Stimulated activated CD4-positive, alpha-beta T cell treated with anti-CD3 and anti-CD28 coated beads, Interleukin-12 subunit alpha, Interleukin-12 subunit beta, amount 100 ng/mL, for 4 hours (primary cell): Measurements from ENCODE around the gene SERPINA4.

Experiments
- DNase-seq: peaks from one replicate; pipeline ENCODE4 v3.0.0-alpha.2; 2020

Gene SERPINA4

DNA sequence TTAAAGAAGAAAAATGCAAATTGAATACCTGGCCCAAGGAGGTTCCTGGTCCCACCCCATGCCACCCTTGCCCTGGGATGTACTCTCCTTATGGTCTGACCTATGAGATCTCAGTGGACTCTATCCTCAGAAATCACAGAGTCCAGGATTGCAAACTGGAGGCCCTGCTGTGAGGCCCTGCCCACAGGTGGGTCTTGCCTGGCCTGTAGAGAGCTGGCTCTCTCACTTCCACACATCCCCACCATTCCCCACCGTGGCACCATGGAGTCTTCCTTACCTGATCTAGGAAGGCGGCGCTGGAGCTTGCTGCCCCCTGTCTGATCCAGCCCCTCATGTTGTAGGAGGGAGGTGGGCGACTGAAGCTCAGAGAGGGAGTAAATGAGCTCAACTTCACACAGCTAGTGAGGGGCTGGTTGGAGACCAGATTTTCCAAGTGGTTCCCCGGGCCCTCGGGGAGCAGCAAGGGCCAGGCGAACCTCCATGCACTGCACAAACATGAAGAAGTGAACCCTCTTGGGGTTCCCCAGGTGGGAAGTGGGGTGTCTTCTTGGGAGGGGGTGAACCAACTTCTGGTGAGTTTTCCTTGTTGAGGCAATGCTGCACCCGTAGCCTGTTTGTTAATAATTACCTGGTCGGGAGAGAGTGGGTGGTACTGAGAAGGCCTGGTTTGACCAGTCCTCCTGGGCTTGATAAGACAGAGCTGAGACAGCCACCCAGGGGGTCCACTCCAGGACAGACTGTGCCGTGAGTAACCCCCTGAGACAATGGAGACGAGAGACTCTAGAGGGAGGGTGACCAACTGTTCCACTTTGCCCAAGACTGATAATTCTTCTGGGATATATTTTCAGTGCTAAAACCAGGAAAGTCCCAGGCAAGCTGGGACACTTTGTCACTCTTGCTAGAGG, at the start of gene SERPINA4:
Gene SERPINA4, plus strand, starts transcription at position 692 of the 905 bp plus-strand sequence. CDS start 2,041 bp downstream, outside the sequence.
- DNase-seq, result no peak

- no peak for DNase-seq
Measured at GRCh38 chr14:94514351-94514750, 46.9 kb upstream of the SERPINA4 start.

- DNase-seq, result no peak
Measured at GRCh38 chr14:94515426-94515825, 45.8 kb upstream of the SERPINA4 start.

- no peak for DNase-seq
Measured at GRCh38 chr14:94515856-94516255, 45.4 kb upstream of the SERPINA4 start.

- DNase-seq, result no peak
Measured at GRCh38 chr14:94517248-94517640, 44.0 kb upstream of the SERPINA4 start.

DNA sequence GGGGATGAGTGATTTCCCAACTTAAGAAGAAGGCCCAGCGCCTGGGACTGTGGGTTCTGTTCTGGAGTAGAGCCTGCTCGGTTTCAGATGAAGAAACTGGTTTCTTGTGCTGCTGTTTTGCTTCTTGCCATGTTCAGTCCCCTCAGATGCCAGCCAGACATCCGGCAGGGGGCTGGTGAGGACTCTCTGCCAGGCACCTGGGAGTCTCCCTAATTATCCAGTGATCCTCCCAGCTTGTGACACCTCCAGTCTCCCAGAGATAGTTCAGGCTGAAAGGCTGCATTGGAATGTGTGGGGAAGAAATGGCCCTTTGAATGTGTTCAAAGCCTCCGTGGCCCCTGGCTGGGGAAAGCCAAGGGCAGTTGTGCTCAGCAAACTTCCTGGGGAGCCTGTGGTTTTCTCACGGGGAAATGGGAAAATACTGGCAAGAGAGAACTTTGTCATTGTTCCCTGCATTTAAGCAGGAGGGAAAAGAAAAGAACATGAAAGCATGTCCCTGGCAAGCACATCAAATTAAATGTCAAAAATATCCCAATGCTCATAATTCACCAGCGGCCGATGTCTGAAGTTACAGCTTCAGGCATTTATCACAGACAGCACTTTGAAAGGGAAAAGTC, 43.5 kb upstream of the SERPINA4 start:
- DNase-seq, result no peak

DNA sequence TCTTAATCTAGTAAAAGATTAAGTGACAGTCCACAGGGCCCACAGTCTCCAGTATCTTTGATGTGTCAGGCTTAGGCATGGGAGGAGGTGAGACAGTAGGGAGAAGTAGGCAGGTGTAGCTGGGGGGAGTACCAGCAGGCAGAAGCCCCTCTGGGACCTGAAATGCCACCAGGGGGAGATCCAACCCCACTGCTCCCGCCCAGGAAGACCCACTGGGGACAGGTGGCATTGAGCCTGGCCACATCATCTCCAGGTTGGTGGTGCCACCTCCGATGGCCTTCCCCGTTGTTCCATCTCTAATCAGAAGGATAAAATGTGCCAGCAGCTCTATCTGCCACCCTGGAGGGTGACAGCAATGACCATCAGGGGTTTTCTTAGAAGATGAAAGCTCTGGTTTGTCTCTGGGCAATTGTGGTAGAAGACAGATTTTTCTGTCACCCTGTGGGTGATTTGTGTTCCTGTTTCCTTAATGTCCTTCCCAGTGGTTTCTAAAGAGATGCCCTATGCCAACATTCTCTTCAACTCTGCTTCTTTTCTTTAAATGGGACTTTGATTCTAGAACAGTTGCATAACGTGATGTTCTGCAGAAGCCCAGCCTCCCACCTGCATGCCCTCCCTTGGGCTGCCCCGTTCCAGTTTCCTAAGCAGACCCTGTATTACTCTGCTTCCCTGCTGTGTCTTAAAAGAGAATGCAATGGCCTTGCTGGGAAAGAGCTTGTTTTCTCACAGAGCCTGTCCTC, 39.7 kb upstream of the SERPINA4 start:
- DNase-seq, result no peak

DNA sequence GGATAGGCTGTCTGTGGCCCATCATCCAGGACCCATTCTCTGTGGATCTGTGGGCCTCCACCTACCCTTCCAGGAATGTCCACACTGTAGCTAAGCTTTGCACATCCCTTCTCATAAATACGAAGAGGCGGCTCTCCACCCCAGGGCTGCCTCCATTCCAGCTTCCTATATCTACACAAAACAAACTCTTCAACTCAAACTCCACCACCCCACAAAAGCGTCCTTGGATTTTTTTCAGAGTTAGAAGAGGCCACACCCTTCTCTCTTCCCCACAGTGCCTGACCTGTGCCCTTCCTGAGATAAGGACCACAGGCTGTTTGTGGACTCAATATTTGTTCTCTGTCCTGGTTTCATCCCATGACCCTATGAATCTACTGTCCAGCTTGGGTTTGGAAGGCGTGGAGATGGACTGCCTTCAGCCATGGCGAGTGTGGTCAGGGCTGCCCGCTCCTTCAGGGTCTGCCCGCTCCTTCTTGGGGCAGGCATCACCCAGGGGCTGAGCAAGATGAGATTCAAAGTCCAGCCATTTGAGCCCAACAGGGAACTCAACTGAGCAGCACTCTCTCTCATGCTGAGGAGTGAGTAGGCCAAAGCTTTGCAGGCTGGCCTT, 39.0 kb upstream of the SERPINA4 start:
- no peak for DNase-seq

DNA sequence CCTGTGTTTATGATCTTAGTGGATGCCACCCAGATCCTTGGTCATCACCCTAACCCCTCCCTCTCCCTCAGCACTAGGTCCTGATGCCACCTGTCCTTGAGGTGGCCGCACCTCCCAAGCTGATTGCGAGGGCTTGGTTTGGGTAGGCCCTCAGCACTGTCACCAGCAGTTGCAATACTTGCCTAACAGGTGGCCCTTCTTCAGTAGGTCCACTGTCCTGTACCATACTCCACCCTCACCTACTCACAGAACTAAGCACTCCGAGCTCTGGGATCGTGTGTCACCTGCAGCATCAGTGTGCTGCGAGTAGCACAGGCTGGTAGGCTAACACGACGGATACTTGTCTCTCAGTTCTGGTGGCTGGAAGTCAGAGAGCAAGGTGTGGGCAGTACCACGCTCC, 38.0 kb upstream of the SERPINA4 start:
- DNase-seq, result no peak

DNA sequence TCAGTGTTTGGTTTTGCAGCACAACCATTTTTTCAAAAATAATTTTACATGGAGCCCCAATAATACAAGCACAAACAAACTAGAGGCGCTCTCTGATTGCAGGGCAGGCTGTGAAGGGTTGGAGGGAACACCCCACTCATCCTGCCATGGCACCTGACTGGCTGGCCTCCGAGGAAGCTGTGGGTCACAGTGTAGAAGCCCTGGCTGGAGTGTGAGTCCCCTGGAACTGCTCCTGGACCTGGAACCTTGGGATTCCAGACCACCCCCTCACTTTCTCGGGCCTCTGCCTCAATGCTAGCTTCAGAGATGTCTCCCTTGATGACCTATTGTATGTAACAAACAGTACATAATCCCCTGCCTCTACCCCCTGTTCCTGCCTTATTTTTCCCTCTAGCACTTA, 37.1 kb upstream of the SERPINA4 start:
- no peak for DNase-seq

DNA sequence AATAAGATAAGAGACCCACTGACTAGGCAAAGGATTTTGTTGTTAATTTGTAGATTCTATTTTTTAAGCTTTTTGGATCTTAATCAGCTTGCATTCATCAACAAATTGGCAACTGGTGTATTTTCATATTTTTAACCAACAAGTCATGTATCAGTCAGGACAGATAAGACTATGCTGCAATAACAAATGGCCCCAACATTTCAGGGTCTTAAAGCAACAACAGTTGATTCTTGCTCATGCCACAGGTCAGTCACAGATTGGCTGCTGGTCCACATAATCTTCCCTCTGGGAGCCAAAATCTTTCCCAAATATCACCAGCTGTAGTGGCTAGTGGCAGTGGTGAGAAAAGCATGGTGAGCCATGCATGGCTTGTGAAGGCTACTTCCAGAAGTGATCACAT, 30.1 kb upstream of the SERPINA4 start:
- no peak for DNase-seq

DNA sequence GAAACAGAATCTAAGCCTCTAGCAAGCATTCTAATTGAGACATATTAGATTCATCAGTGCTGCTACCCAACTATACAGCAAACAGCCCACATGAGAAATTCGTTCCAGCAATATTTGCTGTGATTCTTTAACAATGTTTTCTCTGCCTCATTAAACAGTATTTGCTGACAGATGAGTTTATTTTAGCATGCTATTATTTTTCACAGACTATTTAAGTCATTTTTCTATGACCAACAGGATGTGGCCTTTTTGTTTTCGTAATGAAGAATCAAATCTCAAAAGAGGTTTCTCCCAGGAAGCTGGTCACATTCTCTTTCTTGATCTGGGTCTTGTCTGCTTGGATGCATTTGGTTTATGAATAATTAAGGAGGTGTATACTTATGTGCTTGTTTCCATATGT, 28.8 kb upstream of the SERPINA4 start:
- DNase-seq, result no peak

GRCh38 chr14:94535506-94535905, 25.7 kb upstream of the SERPINA4 start:
- DNase-seq, result no peak

DNA sequence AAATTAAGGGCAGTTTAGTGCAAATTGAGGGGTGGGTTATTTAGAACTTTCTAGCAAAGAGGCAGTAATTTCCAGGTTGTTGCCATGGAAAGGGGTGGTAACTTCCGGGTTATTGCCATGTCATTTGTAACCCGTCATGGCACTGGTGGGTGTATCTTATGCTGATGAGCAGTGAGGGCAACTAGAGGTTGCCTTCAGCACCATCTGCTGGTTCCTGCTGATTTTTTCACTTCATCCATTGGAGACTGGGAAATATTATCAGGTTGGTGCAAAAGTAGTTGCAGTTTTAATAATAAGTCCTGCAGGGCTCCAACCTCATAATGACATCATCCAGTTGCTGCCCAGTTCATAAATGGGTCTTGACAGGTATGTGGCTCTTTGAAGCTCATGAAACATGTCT, 24.4 kb upstream of the SERPINA4 start:
- DNase-seq, result no peak

GRCh38 chr14:94538070-94538740, 23.0 kb upstream of the SERPINA4 start:
- DNase-seq, result no peak

GRCh38 chr14:94539181-94539580, 22.1 kb upstream of the SERPINA4 start:
- no peak for DNase-seq

- DNase-seq, result no peak
Measured at GRCh38 chr14:94540031-94540794, 21.0 kb upstream of the SERPINA4 start.

DNA sequence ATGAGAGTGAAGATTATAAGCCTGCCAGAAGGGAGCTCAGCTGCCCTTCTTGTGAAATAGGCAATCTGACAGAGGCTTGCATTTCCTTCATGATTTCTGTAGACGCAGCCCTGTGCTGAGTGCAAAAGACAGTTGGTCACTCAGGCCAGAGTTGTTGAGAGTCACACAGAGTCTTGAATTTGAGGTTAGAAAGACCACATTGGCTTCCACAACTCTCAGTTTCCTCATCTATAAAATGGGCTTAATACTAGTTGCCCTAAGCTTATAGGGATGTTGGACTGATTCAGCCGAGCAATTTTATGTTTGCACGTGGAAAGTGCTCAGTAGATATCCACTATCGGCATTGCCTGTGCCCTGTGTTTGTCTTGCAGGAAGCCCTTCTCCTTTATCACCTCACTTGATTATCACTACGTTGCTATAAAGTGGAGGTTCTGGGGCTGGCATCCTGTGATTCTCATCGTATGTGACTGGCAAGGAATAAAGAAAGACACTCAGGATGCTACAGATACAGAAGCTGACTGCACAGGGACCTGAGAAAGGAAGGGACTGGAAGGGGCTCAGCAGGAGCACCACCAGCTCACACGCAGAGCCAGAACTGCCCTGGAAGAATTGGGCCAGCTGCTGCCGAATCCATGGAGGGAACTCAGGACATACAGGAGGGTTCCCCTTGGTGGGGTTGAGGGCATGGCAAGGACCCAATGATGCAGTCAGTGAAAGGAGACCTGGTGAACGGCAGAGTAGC, 19.8 kb upstream of the SERPINA4 start:
- no peak for DNase-seq

DNA sequence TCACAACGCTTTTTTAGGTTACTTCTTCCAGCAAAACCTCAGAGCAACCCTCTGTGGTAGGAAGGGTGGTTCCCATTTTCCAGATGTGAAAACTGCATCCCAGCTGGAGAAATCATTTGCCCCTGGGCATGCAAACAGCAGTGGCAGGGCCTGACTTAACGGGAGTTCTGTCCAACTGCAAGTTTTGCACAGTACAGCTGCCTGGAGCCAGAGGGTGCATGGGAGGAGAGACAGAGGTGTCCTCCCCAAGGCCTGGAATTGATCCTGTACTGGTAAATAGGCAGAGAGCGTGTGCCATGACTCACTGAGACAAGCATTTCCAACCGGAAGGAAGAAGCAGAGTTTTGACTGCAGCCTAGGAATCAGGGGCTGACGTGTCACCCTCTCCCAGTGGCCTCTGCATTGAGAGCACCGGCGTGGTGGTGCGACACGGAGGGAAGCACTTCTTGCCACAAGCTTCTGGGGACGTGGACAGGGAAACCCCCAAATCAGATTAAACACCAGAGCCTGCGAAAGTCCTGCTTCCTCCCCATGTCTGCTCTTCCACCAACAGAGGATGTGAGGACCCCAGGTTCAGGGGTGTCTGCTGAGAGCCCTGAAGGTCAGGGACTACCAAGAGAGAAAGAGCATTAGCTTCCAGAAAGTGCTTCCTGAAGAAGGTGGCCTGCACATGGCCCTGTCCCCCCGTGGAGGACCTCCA, 19.0 kb upstream of the SERPINA4 start:
- no peak for DNase-seq

GRCh38 chr14:94542811-94543440, 18.3 kb upstream of the SERPINA4 start:
- DNase-seq, result no peak
